CD4-positive, alpha-beta T cell treated with Interleukin-17A for 1 hour (primary cell): Measurements from ENCODE around the gene KDF1.
A peak's percentile ranks its signal among the peaks of the same experiment; 100 is the strongest.
"Not testable (repeated sequence)": the region's sequence is repeated elsewhere in the genome, so short reads cannot be mapped to it uniquely, and the experiment has no call there.

Experiments
- DNase-seq: peaks from one replicate; pipeline ENCODE4 v3.0.0-alpha.2; 2020

The KDF1 gene

DNA sequence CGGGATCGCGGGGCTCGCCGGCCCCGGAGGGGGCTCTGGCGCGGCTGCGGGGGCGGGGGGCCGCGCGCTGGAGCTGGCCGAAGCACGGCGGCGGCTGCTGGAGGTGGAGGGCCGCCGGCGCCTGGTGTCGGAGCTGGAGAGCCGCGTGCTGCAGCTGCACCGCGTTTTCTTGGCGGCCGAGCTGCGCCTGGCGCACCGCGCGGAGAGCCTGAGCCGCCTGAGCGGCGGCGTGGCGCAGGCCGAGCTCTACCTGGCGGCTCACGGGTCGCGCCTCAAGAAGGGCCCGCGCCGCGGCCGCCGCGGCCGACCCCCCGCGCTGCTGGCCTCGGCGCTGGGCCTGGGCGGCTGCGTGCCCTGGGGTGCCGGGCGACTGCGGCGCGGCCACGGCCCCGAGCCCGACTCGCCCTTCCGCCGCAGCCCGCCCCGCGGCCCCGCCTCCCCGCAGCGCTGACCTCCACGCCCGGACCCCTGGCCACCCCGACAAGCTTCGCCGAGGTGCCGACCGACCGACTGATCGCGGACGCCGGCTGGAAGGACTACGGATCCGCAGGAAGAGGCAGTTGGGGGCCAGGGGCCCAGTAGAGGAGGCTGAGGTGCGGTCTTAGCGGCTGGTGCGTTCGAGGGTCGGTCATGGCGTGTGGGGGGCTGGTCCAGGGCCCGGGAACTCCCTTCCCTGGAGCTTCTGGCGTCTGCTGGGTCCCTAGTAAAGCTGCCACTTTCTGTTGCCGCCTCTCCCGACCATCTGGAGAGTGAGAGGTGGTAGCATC, 33.9 kb upstream of the KDF1 start:
- peak; percentile 20 for DNase-seq

- DNase-seq: peak; percentile 79
These were observed 33.2 kb upstream of the KDF1 start, which contains the start of gene TRNP1 for GRCh38 chr1:26993237-26994019. Gene TRNP1, plus strand, starts transcription at chr1:26993692. Its CDS starts 95 bp downstream, at chr1:26993787.

DNA sequence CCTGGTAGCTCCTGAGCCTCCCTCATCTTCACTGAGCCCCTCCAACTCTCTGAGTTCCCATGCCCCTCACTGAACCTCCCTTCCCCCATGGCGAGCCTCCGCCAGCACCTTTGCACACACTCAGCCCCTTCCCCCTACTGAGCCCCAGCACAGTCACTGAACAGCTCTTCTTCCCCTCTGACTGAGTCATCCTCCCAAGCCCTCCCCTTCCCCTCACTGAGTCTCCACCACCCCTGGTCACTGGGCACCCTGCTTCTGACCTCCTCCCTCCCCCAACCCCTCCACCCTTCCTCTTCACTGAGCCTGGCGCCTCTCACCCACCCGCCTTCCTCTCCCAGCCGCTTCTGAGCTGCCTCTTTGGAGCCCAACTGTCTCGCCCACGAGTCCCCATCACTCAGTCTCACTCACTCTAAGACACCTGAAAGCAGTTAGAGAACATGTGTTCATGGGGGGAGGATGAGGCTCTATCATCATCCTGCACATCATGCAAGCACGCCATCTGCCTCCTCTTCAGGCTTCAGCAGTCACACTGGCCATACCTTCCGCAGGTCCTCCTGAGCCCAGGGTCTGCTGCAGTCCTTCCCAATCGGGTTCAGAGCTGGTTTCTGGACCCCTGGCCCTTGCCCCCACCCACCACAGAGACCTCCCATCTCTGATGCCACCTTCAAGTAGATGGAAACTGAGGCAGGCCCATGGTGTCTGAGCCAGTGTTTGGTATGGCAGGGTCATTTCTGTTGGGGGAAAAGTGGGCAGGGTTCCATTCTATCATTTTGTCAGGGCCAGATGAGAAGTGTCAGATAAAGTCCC, 31.2 kb upstream of the KDF1 start:
- no peak for DNase-seq

DNA sequence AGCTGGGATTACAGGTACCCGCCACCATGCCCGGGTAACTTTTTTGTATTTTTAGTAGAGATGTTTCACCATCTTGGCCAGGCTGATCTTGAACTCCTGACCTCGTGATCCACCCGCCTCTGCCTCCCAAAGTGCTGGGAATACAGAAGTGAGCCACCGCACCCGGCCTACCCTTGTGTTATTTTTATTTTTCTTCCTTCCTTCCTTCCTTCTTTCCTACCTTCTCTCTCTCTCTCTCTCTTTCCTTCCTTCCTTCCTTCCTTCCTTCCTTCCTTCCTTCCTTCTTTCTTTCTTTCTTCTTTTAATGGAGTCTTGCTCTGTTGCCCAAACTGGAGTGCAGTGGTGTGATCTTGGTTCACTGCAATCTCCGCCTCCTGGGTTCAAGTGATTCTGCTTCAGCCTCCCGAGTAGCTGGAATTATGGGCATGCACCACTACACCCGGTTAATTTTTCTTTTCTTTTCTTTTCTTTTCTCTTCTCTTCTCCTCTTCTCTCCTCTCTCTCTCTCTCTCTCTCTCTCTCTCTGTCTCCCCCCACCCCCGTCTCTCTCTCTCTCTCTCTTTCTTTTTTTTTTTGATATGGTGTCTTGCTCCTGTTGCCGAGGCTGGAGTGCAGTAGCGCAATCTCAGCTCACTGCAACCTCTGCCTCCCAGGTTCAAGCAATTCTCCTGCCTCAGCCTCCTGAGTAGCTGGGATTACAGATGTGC, 29.3 kb upstream of the KDF1 start:
- not testable (repeated sequence) for DNase-seq

DNA sequence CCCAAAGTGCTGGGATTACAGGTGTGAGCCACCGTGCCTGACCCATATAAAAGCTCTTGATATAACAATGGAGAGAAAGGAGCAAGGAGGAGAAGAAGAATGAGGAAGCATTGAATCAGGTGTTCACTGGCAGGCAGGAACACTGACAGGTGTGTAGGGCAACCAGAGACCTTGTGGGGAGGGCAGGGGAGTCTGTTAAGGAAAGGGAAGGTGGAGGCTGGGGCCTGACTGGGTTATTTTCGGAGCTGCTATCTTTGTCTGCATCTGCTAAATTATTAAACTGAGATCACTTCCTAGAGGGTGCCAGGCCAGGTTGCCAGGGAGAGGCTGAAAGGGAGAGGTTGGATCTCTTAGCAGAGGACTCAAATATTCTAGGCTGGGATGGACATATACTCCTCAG, 26.4 kb upstream of the KDF1 start:
- DNase-seq: no peak

- DNase-seq: no peak
These were observed 24.0 kb upstream of the KDF1 start for GRCh38 chr1:26984291-26984690.

DNA sequence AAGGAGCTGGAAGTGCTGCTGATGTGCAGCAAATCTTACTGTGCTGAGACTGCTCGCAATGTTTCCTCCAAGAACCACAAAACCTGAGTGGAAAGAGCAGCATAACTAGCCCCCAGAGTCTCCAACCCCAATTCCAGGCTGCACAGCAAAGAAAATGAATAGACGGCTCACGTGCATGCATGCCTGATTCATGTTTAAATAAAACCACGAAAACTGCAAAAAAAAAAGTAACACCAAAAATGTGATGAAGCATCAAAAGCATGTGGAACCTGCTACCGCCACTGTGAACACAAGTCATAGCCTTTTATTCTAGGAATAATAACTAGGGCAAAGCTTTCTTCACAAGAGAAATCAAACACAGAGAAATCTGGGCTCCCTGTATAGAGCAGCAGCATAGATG, 23.6 kb upstream of the KDF1 start:
- DNase-seq: no peak

- no peak for DNase-seq
These were observed 21.0 kb upstream of the KDF1 start for GRCh38 chr1:26981146-26981846.

DNA sequence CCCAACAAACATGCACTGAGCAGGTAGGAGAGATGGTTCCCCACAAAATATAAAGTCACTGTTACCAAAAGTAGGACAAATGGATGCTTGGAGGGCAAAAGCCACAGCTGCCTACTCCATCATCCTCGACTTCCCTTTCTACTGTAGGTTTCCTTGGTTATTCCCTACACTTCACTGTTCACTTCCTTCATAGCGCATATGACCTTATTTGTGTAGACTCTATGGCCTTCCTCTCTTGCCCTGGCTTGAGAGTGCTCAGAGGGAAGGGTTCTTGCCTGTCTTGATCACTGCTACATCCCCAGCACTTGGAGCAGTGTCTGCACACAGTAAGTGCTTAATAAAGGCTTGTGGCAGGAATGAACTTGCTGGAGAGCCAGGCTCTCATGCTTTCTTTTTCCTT, 18.6 kb upstream of the KDF1 start:
- no peak for DNase-seq

- no peak for DNase-seq
These were observed 16.6 kb upstream of the KDF1 start for GRCh38 chr1:26976621-26977510.

DNA sequence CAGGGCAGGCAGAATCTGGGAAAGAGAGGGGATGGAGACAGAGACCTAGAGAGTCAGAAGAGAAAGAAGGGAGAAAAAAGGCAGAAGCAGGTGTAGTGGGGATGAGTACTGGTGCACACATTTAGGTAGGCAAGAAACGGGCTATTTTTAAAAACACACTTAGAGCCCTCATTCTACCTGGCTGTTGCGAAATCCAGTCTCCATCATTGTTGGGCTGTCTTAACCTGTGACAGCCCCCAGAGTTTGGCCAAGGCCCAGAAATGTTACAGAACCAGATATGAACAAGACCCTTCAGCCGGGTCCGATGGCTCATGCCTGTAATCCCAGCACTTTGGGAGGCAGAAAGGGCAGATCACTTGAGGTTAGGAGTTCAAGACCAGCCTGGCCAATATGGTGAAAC, 12.6 kb upstream of the KDF1 start:
- DNase-seq: no peak

DNA sequence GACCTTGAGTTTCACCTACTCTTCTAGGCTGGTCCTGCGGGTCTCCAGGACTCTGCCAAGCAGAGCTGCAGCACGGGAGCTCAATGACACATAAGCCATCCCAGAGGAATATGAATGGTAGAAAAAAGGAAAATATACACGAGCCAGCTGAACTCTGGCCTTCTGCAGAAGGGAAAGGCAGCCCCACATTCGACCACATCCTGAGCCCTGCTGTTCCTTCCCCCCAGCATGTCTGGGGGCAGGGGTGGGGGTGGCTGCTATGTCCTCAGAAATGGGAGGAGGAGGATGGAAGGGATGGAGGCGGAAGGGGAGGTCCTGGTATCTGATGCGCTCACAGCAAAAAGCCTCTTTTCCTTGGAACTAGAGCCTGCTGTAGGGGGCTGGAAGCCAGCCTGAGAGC, 12.1 kb upstream of the KDF1 start:
- DNase-seq: no peak

GRCh38 chr1:26971590-26971989, 11.3 kb upstream of the KDF1 start:
- DNase-seq: no peak

DNA sequence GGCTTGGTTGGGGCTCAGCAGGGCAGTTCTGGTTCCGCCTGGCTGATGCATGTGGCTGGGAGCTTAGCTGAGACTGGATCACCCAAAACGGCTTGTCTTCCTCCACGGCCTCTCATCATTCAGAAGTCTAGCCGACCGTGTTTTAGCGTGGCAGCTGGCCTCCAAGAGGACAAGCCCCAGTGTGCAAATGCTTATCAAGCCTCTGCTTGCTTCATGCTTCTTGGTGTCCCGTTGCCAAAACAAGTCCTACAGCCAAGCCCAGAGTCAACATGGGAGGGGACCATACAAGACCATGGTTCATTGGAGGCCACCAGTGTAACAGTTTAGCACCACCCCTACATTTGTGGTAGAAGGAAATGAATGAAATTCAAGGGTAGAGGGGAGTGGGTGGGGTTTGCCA, 10.5 kb upstream of the KDF1 start:
- DNase-seq: no peak

- no peak for DNase-seq
These were observed 5.4 kb upstream of the KDF1 start for GRCh38 chr1:26965628-26966027.

DNA sequence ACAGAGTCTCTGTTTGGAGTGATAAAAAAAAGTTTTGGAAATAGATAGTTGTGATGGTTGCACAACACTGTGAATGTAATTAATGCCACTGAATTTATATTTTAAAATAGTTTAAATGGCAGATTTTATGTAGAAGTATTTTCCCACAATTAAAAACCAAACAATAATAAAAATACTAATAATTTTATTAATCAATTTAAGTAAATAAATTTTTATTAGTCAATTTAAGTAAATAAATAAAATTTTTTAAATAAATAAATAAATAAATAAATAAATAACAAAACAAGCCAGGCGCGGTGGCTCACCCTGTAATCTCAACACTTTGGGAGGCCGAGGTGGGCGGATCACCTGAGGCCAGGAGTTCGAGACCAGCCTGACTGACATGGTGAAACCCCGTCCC, 4.9 kb upstream of the KDF1 start:
- DNase-seq: no peak

DNA sequence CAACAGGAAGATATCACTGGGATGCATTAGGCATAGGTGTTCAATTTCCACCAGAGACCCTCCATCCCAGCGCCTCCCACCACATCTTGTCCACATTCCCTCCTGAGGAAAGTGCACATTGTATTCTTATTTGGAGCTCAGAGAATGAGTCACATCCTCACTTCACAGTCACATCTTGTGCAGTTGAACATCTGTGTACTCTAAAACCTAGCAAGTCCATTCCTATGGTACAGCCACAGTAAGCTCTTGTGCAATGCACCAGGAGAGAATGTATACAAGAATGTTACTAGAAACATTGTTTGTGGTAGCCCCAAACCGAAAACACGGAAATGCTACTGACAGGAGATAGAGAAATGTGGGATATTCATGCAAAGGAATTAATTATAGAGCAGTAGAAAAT, 1.6 kb upstream of the KDF1 start:
- DNase-seq: no peak

- no peak for DNase-seq
These were observed 328 bp upstream of the KDF1 start for GRCh38 chr1:26960625-26960966.

- no peak for DNase-seq
These were observed 998 bp downstream of the KDF1 start for GRCh38 chr1:26959270-26959669.

DNA sequence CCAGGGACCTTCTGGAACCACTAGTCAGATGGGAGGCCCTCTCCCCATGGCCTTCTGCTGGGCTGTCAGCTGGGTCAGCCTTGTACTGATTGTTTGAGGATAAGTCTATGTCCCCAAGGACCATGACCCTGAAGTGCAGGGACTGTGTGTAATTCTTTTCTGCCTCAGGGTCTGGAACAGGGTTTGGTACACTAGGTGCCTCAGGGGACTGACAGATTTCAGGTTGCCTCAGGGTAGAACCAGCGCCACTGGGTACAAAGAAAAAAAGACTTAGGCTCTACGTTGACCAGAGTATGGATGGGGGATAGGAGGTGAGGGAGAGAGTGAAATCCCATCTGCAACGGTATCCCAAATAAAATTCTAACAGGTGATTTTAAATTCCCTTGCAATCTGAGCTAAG, 3.0 kb downstream of the KDF1 start:
- DNase-seq: no peak

DNA sequence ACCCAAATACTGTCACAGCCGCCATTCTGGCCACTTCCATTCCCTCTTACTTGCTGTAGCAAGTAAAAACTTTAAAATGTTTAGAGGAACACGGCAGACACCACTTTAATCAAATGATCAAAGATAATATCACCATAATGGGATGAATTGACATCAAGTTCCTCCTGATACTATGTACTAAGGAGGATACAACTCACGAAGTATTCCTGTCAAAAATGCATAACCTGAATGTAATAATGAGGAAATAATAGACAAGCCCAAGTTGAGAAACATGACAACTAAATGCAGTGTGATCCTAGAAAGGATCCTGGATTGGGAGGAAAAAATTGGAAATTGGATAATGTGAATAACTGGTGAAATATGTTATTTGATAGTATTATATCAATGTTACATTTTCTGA, 3.9 kb downstream of the KDF1 start:
- DNase-seq: no peak
